Osteocyte (in vitro differentiated cells): ENCODE measurements around the gene SCMH1. TPM values are rescaled to one million over a fixed set of nuclear protein-coding genes. Genes with fewer than 3 reads are reported as not detected.

Experiments used
- DNase-seq: peaks from one replicate; pipeline ENCODE4 v3.0.0; 2021; ENCODE audit warnings: mixed read lengths; ENCODE audit not compliant: unreplicated experiment; ENCODE audit errors: extremely low spot score
- H3K27ac Mint-ChIP-seq: one replicate; pipeline ENCODE4 v1.8.0; 2021; ENCODE audit warnings: mild to moderate bottlenecking, mixed read lengths; ENCODE audit not compliant: unreplicated experiment
- H3K27me3 Mint-ChIP-seq: one replicate; pipeline ENCODE4 v1.8.0; 2021; ENCODE audit warnings: mixed read lengths; ENCODE audit not compliant: unreplicated experiment
- H3K36me3 Mint-ChIP-seq: one replicate; pipeline ENCODE4 v1.8.0; 2021; ENCODE audit warnings: mixed read lengths; ENCODE audit not compliant: unreplicated experiment
- H3K4me1 Mint-ChIP-seq: one replicate; pipeline ENCODE4 v1.8.0; 2021; ENCODE audit warnings: mixed read lengths; ENCODE audit not compliant: unreplicated experiment
- H3K4me3 Mint-ChIP-seq: one replicate; pipeline ENCODE4 v1.8.0; 2021; ENCODE audit warnings: mild to moderate bottlenecking, moderate library complexity, mixed read lengths; ENCODE audit not compliant: unreplicated experiment
- H3K9me3 Mint-ChIP-seq: one replicate; pipeline ENCODE4 v1.8.0; 2021; ENCODE audit warnings: mixed read lengths; ENCODE audit not compliant: unreplicated experiment
- long read RNA-seq: library from polyadenylated mRNA; unstranded; transcript quantifications from one replicate; pipeline ENCODE4 v2.0.0, GENCODE V29; 2021
- total RNA-seq: library from RNA; stranded (reverse); gene quantifications from 2 replicates; pipeline ENCODE4 v1.2.1, GENCODE V29; 2021
- TF ChIP-seq, protein P1 (sequence below): fragments of 200-600 bp; sonication (generic); IDR thresholded peaks from 2 replicates; pipeline ENCODE4 v1.5.0; 2021; ENCODE audit warnings: antibody characterized with exemption, mild to moderate bottlenecking, moderate library complexity

Gene SCMH1
- total RNA-seq: 37.5 and 38.9 TPM in 2 replicates
- long read RNA-seq, partial matches to known transcripts: 30 of 67 reads
- long read RNA-seq, other reads (novel, unspliced or antisense): 36 of 67 reads

- TF ChIP-seq, protein P1, sequence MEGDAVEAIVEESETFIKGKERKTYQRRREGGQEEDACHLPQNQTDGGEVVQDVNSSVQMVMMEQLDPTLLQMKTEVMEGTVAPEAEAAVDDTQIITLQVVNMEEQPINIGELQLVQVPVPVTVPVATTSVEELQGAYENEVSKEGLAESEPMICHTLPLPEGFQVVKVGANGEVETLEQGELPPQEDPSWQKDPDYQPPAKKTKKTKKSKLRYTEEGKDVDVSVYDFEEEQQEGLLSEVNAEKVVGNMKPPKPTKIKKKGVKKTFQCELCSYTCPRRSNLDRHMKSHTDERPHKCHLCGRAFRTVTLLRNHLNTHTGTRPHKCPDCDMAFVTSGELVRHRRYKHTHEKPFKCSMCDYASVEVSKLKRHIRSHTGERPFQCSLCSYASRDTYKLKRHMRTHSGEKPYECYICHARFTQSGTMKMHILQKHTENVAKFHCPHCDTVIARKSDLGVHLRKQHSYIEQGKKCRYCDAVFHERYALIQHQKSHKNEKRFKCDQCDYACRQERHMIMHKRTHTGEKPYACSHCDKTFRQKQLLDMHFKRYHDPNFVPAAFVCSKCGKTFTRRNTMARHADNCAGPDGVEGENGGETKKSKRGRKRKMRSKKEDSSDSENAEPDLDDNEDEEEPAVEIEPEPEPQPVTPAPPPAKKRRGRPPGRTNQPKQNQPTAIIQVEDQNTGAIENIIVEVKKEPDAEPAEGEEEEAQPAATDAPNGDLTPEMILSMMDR: no peak
- H3K36me3 Mint-ChIP-seq: no peaks in the 10 kb centered on the region
- H3K27ac Mint-ChIP-seq: peak within 1 kb of the TSS; percentile 92
- H3K4me1 Mint-ChIP-seq: peaks cover 26% of the 10 kb centered on the region
- no peaks in the 10 kb centered on the region for H3K9me3 Mint-ChIP-seq
- H3K4me3 Mint-ChIP-seq: peak within 1 kb of the TSS; percentile 82
- no peaks in the 10 kb centered on the region for H3K27me3 Mint-ChIP-seq
- DNase-seq: no peak
These were observed at the start of gene SCMH1 for GRCh38 chr1:41241749-41242341. Gene SCMH1 (minus strand): TSS chr1:41242306. CDS start chr1:41186133, 56,173 bp downstream.

DNA sequence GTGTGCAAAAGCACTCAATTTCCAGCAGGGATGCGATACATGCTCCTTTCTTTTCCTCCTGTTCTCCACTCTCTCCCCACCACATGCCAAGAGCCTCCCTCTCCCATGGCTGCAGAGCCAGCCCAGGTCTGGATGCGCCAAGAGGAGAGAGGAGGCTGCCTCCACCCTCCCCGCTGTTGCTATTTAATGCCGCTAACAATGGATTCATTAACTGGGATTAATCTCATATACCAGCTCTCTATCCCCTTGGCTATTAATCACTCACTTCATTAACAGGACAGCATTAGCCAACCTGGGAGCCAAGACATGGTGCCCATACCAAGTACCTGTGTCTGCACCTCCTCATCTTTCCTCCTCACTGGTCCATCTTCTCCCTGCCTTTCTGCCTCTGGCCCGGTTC lies 49.1 kb upstream of the SCMH1 start:
- peaks cover 72% of the 10 kb centered on the region for H3K27me3 Mint-ChIP-seq
- H3K4me1 Mint-ChIP-seq: no peaks in the 10 kb centered on the region
- TF ChIP-seq, protein P1: no peak
- no peak overlapping the region for H3K27ac Mint-ChIP-seq
- no peak for DNase-seq
- no peak overlapping the region for H3K4me3 Mint-ChIP-seq
- H3K36me3 Mint-ChIP-seq: no peaks in the 10 kb centered on the region
- H3K9me3 Mint-ChIP-seq: no peaks in the 10 kb centered on the region

- Mint-ChIP-seq H3K36me3 (no peaks in the 10 kb centered on the region), H3K27ac (no peak overlapping the region), H3K4me1 (no peaks in the 10 kb centered on the region), H3K27me3 (peaks cover 78% of the 10 kb centered on the region), H3K4me3 (no peak overlapping the region), H3K9me3 (no peaks in the 10 kb centered on the region)
- TF ChIP-seq, protein P1: no peak
- peak; percentile 64 for DNase-seq
These were observed 47.1 kb upstream of the SCMH1 start for GRCh38 chr1:41289196-41289595.

DNA sequence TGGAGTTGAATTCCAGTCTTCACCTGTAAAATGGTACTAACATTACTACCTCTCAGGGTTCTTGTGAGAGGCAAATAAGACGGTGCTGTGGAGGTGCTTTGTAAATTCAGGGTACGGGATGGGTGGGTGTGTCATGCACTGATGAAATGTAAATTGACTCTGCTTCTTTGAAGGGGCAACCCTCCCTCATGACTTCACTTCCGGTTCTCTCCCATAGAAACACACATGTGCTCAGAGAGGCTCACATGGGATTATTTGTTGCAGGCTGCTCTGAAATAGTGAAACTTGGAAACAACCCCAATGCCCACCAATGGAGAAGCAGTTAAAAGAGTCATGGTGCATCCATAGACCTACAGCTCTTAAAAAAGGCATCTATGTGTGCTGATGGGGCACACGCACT lies 44.9 kb upstream of the SCMH1 start:
- Mint-ChIP-seq H3K36me3 (no peaks in the 10 kb centered on the region), H3K27ac (no peak overlapping the region), H3K27me3 (peaks cover 81% of the 10 kb centered on the region)

DNA sequence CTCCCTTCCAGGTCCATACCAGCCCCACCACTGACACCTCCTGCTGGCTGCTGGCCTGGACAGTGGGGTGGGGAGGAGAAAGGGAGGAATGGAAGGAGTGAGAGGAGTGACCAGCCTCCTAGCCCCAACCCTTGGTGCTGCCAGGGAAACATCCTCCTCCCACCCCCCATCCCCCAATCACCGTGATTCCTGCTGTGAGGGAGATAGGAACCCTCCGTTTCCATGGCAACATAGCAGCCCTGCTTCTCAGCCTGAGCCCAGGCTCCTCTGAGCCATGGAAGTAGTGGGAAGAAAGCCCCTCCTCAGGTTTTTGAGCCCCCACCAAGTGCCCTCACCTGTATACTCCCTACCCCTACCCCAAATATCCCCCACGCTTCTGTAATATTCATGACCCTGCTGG lies 44.4 kb upstream of the SCMH1 start:
- Mint-ChIP-seq H3K9me3 (no peaks in the 10 kb centered on the region), H3K27ac (no peak overlapping the region), H3K27me3 (peaks cover 78% of the 10 kb centered on the region), H3K4me3 (no peak overlapping the region), H3K36me3 (no peaks in the 10 kb centered on the region), H3K4me1 (no peaks in the 10 kb centered on the region)
- TF ChIP-seq, protein P1: no peak
- no peak for DNase-seq

More for the DNA sequence above, 44.9 kb upstream of the SCMH1 start:
- TF ChIP-seq, protein P1: no peak
- Mint-ChIP-seq H3K9me3 (no peaks in the 10 kb centered on the region), H3K4me3 (no peak overlapping the region), H3K4me1 (no peaks in the 10 kb centered on the region)
- no peak for DNase-seq
